Caco-2 (cell line): ENCODE results near the gene ALG6. TPM values are rescaled to one million over a fixed set of nuclear protein-coding genes. Genes with fewer than 3 reads are reported as not detected.

Source experiments
- BruUV-seq: library from RNA; stranded (reverse); fragments of 400-500 nt; replicated peaks from 2 replicates; lab custom pipeline; 2021; lab: Mats Ljungman, UMichigan
- CTCF ChIA-PET: fragments of 300-600 bp; sonication (Branson Sonifier 250); formaldehyde crosslinking; loops from one replicate; lab custom pipeline; 2022; ENCODE audit warnings: antibody characterized with exemption; lab: Charles Lee
- POLR2A ChIA-PET: fragments of 300-600 bp; sonication (Branson Sonifier 250); formaldehyde crosslinking; loops from one replicate; lab custom pipeline; 2022; ENCODE audit warnings: antibody characterized with exemption; lab: Charles Lee
- DNase-seq, 2 experiments: peaks; one replicate each; pipeline versions ENCODE4 v3.0.0 to v3.0.0-alpha.2; 2020 to 2022
- H3K27me3 ChIP-seq: replicated peaks from 2 replicates; pipeline ENCODE4 v1.6.0; 2011; ENCODE audit warnings: low read length; ENCODE audit not compliant: control insufficient read depth, insufficient read depth
- H3K36me3 ChIP-seq: 2 replicates; pipeline ENCODE4 v1.5.1; 2011; ENCODE audit warnings: low read length; ENCODE audit not compliant: control insufficient read depth, insufficient read depth
- H3K4me1 ChIP-seq: fragments of 250-450 bp; sonication (Bioruptor Pico); 2 replicates; pipeline ENCODE4 v1.5.1; 2020; ENCODE audit warnings: mild to moderate bottlenecking
- H3K4me3 ChIP-seq: 2 replicates; pipeline ENCODE4 v1.5.1; 2011; ENCODE audit warnings: low read depth, mild to moderate bottlenecking, control low read depth, low read length
- H3K9me3 ChIP-seq: fragments of 250-450 bp; sonication (Bioruptor Pico); 2 replicates; pipeline ENCODE4 v1.5.1; 2020; ENCODE audit warnings: mild to moderate bottlenecking, moderate library complexity
- H3K27ac Mint-ChIP-seq: one replicate; pipeline ENCODE4 v1.8.0; 2022; ENCODE audit warnings: mixed read lengths; ENCODE audit not compliant: unreplicated experiment
- H3K27me3 Mint-ChIP-seq: one replicate; pipeline ENCODE4 v1.8.0; 2022; ENCODE audit warnings: mixed read lengths; ENCODE audit not compliant: insufficient read depth, unreplicated experiment
- H3K36me3 Mint-ChIP-seq: one replicate; pipeline ENCODE4 v1.8.0; 2022; ENCODE audit warnings: mild to moderate bottlenecking, mixed read lengths; ENCODE audit not compliant: insufficient read depth, unreplicated experiment
- H3K4me1 Mint-ChIP-seq: one replicate; pipeline ENCODE4 v1.8.0; 2022; ENCODE audit warnings: low read depth, mixed read lengths; ENCODE audit not compliant: unreplicated experiment
- H3K4me3 Mint-ChIP-seq: one replicate; pipeline ENCODE4 v1.8.0; 2022; ENCODE audit warnings: mild to moderate bottlenecking, moderate library complexity, mixed read lengths; ENCODE audit not compliant: unreplicated experiment
- H3K9me3 Mint-ChIP-seq: one replicate; pipeline ENCODE4 v1.8.0; 2022; ENCODE audit warnings: mixed read lengths; ENCODE audit not compliant: unreplicated experiment
- intact Hi-C: fragments of 100-400 bp; cut with micrococcal nuclease; formaldehyde crosslinking; loops from one replicate; pipeline ENCODE4 v1.10.0; 2022; ENCODE audit not compliant: unreplicated experiment
- total RNA-seq: library from RNA; stranded (reverse); gene quantifications from 2 replicates; pipeline ENCODE4 v1.2.3, GENCODE V29; 2022
- TF ChIP-seq, protein P1 (sequence below), 2 experiments: fragments of 200-600 bp in 1 of 2; IDR thresholded peaks; 1 replicate in 1 of 2; 2 replicates in 1 of 2; pipeline versions ENCODE4 v1.5.1 to v1.8.0; 2011 to 2022; ENCODE audit warnings: antibody characterized with exemption in 1 of 2, control low read depth in 1 of 2, inconsistent platforms in 1 of 2, low read depth in 1 of 2, low read length in 1 of 2, mild to moderate bottlenecking in 1 of 2, moderate library complexity in 1 of 2; ENCODE audit not compliant: insufficient read depth in 1 of 2, severe bottlenecking in 1 of 2, unreplicated experiment in 1 of 2

ALG6 gene
- total RNA-seq, 1 experiment from 2014 or later: 9.2 TPM

DNA sequence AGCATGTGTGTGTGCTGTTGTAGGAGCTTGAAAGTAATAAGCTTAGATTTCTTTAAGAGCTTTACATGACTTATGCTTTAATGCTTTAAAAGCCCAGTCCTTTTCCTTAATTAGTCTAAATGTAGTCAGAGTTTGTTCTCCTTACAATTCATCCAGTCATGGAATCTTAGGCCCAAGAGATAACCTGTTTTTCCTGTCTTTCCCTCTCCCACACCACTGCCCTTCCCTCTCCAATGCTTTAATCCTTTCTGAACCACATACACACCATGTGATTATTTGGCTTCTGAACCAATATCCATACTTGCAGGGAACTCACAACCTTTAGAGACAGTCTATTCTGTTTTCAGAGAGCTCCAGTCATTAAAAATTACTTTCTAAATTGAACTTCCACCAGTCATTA lies 37.6 kb downstream of the ALG6 start:
- peak in 1 of 2 experiments; percentile 5 for DNase-seq
- Histone ChIP-seq H3K36me3 (no peaks in the 10 kb centered on the region), H3K4me3 (no peak overlapping the region), H3K4me1 (0 out of 2 replicates have a peak, but pooled peaks cover 5% of the 10 kb centered on the region), H3K9me3 (no peaks in the 10 kb centered on the region), H3K27me3 (no peaks in the 10 kb centered on the region)
- BruUV-seq: no TSS peak
- ChIA-PET POLR2A (no interaction called here), CTCF (no interaction called here)
- no peak overlapping the region for H3K27ac Mint-ChIP-seq
- H3K27me3 Mint-ChIP-seq: no peaks in the 10 kb centered on the region
- TF ChIP-seq, protein P1, sequence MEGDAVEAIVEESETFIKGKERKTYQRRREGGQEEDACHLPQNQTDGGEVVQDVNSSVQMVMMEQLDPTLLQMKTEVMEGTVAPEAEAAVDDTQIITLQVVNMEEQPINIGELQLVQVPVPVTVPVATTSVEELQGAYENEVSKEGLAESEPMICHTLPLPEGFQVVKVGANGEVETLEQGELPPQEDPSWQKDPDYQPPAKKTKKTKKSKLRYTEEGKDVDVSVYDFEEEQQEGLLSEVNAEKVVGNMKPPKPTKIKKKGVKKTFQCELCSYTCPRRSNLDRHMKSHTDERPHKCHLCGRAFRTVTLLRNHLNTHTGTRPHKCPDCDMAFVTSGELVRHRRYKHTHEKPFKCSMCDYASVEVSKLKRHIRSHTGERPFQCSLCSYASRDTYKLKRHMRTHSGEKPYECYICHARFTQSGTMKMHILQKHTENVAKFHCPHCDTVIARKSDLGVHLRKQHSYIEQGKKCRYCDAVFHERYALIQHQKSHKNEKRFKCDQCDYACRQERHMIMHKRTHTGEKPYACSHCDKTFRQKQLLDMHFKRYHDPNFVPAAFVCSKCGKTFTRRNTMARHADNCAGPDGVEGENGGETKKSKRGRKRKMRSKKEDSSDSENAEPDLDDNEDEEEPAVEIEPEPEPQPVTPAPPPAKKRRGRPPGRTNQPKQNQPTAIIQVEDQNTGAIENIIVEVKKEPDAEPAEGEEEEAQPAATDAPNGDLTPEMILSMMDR (IDR thresholded peaks at IDR 0.05; ENCODE audit: insufficient read depth in 1 of 2, low read depth in 1 of 2, low read length in 1 of 2, severe bottlenecking in 1 of 2, unreplicated experiment in 1 of 2): no peak
- intact Hi-C loops: no loop called here
- H3K4me3 Mint-ChIP-seq: no peak overlapping the region
- no peaks in the 10 kb centered on the region for H3K9me3 Mint-ChIP-seq
- H3K36me3 Mint-ChIP-seq: peaks cover 6% of the 10 kb centered on the region
- peaks cover 7% of the 10 kb centered on the region for H3K4me1 Mint-ChIP-seq

DNA sequence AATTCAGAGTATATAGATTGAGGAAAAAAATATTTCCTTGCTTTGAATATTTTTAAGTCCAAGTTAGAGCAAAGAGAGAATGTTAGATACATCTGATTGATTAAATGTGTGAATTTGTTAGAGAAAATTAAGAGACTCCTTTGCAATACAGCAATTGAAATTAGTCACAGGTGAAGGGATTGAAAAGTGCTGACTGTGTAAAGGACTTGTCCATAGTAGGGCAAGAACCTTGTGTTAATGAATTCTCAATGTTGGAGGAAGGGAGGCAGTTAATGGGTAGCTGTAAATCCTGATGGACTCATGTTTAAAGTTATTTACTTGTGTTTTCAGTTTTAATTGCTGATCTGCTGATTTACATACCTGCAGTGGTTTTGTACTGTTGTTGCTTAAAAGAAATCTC lies 38.6 kb downstream of the ALG6 start:
- Histone ChIP-seq H3K27me3 (no peaks in the 10 kb centered on the region), H3K4me3 (no peak overlapping the region), H3K36me3 (no peaks in the 10 kb centered on the region), H3K4me1 (0 out of 2 replicates have a peak, but pooled peaks cover 5% of the 10 kb centered on the region), H3K9me3 (no peaks in the 10 kb centered on the region)
- Mint-ChIP-seq H3K27ac (no peak overlapping the region), H3K4me3 (no peak overlapping the region), H3K9me3 (no peaks in the 10 kb centered on the region), H3K36me3 (peaks cover 6% of the 10 kb centered on the region), H3K27me3 (no peaks in the 10 kb centered on the region), H3K4me1 (peaks cover 7% of the 10 kb centered on the region)
- no peak for DNase-seq
- TF ChIP-seq, protein P1 (IDR thresholded peaks at IDR 0.05; ENCODE audit: insufficient read depth in 1 of 2, low read depth in 1 of 2, low read length in 1 of 2, severe bottlenecking in 1 of 2, unreplicated experiment in 1 of 2): no peak
- intact Hi-C loops: no loop called here
- POLR2A ChIA-PET: no interaction called here
- CTCF ChIA-PET: interaction anchor here (0.6 kb wide), 1 partner anchor 89 kb away, joined by 3 read pairs; no protein-coding TSS in a partner anchor
- no TSS peak for BruUV-seq

DNA sequence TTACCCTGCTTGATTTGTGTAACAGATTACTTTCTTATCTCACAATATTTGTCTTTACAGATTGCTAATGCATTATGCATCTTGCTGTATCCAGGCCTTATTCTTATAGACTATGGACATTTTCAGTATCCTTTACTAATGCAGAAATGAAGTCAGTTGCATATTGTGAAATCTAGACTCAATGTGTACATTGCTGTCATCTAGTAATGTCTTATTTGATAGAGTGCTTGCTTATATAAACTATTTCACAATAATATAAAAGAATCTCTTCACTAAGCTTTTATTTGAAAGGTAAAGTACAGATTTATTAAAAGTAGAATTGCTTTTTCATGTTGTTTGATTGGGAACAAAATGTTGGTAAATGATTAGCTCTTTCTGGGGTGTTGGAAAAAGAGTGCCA lies 39.6 kb downstream of the ALG6 start:
- TF ChIP-seq, protein P1 (IDR thresholded peaks at IDR 0.05; ENCODE audit: insufficient read depth in 1 of 2, low read depth in 1 of 2, low read length in 1 of 2, severe bottlenecking in 1 of 2, unreplicated experiment in 1 of 2): no peak
- no peak for DNase-seq
- Mint-ChIP-seq H3K4me3 (no peak overlapping the region), H3K27ac (no peak overlapping the region), H3K4me1 (peaks cover 7% of the 10 kb centered on the region), H3K27me3 (no peaks in the 10 kb centered on the region), H3K9me3 (no peaks in the 10 kb centered on the region), H3K36me3 (peaks cover 6% of the 10 kb centered on the region)
- Histone ChIP-seq H3K36me3 (no peaks in the 10 kb centered on the region), H3K4me3 (no peak overlapping the region), H3K4me1 (0 out of 2 replicates have a peak, but pooled peaks cover 5% of the 10 kb centered on the region), H3K27me3 (no peaks in the 10 kb centered on the region), H3K9me3 (no peaks in the 10 kb centered on the region)
- no TSS peak for BruUV-seq
- ChIA-PET POLR2A (no interaction called here), CTCF (no interaction called here)
- intact Hi-C loops: no loop called here
